ENCODE data around the gene CYP19A1.
"Not testable (repeated sequence)": the region's sequence is repeated elsewhere in the genome, so short reads cannot be mapped to it uniquely, and the experiment has no call there.

Gene CYP19A1

DNA sequence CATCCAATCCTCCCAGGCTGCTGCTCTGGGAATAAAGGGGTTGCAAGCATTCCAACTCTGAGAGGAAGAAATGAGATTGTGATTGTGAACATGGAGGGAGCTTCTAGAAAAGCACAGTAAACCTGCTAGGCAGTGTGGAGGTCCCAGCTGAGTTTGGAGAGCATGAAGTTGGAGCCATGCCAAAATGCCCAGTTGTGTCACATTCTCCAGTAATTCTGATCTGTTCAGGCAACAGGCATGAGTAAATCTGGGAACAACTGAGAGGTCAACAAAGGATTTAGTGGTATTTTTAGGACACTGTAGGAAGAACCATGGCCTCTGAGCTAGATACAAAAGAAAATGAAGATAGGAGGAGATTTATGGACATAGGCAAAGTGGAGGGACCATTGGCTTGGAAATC is 74.7 kb downstream of the CYP19A1 start:
- H3K4me3 ChIP-seq (replicated peaks in 1 of 2; ENCODE audit: low read depth in 2 of 2, low read length in 2 of 2) = no peak overlapping the region
- TF ChIP-seq CTCF (IDR thresholded peaks at IDR 0.05; ENCODE audit: low read depth, low read length) = no peak
- DNase-seq (ENCODE audit: low read depth in 2 of 2) = no peak

DNA sequence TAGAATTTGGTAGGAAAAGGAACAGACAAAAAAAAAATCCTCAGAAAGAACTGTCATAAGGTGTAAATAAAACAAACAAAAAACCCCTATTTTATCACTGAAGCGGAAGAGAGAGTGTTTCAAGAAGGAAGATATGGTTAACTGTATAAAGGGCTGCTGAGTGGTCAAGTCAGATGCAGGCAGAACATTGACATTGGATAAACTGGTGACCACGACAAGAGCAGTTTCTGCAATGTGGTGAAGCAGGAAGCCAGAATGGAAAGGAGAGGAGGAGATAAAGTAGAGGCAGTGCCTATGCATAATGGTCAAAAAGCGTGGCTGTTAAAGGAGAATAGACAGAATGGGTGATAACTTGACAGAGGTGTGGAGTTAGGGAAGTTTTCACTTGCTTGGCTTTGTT is 75.3 kb downstream of the CYP19A1 start:
- no peak for DNase-seq (ENCODE audit: low read depth in 2 of 2)
- TF ChIP-seq CTCF (IDR thresholded peaks at IDR 0.05; ENCODE audit: low read depth, low read length) = no peak
- no peak overlapping the region for H3K4me3 ChIP-seq (replicated peaks in 1 of 2; ENCODE audit: low read depth in 2 of 2, low read length in 2 of 2)

GRCh38 chr15:51262463-51262862 is 75.9 kb downstream of the CYP19A1 start:
- no peak overlapping the region for H3K4me3 ChIP-seq (replicated peaks in 1 of 2; ENCODE audit: low read depth in 2 of 2, low read length in 2 of 2)
- no peak for DNase-seq (ENCODE audit: low read depth in 2 of 2)
- TF ChIP-seq CTCF (IDR thresholded peaks at IDR 0.05; ENCODE audit: low read depth, low read length) = no peak

- not testable (repeated sequence) for H3K4me3 ChIP-seq (replicated peaks in 1 of 2; ENCODE audit: low read depth in 2 of 2, low read length in 2 of 2); DNase-seq (ENCODE audit: low read depth in 2 of 2)
These were observed 77.3 kb downstream of the CYP19A1 start for GRCh38 chr15:51261113-51261512.

DNA sequence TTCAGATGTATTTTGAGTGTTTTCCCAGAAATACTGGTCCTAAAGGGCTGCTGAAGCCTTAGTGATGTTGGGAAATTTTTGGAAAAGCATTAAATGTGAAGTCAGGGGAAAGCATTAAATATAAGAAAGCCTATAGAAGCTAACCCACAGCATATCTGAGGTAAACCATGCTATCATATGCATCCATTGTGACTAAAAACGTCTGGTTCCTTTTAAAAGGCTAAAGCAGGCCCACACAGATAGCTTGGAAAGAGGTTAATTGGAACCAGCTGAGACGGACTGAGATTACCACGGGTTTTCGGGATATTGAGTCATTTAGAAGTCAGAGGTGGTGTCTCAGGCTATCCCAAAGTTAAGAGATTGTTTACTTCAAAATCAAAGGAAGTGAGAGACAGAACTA is 78.2 kb downstream of the CYP19A1 start:
- DNase-seq (ENCODE audit: low read depth in 2 of 2) = peak; percentile 27 to 40
- no peak for TF ChIP-seq CTCF (IDR thresholded peaks at IDR 0.05; ENCODE audit: low read depth, low read length)
- no peak overlapping the region for H3K4me3 ChIP-seq (replicated peaks in 1 of 2; ENCODE audit: low read depth in 2 of 2, low read length in 2 of 2)

GRCh38 chr15:51255533-51255932 is 82.9 kb downstream of the CYP19A1 start:
- H3K4me3 ChIP-seq (replicated peaks in 1 of 2; ENCODE audit: low read depth in 2 of 2, low read length in 2 of 2) = no peak overlapping the region
- no peak for DNase-seq (ENCODE audit: low read depth in 2 of 2)
- TF ChIP-seq CTCF (IDR thresholded peaks at IDR 0.05; ENCODE audit: low read depth, low read length) = no peak

DNA sequence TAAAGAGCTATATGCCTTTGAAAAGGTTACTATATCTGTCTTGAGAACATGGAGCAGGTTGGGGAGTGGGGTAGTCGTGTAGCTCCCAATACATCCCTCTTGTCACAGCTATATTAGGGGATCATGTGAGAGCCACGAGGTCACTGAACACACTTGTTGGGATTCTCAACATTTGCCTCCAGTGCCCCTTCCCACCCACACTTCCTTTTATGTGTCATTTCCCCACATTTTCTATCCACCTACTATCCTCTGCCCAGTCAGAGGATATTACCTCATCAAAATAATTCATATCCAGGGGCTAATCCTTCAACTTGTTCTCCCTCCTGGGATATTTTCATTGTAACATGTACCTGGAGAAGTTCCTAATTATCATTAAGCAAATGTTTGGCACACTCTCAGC is 85.0 kb downstream of the CYP19A1 start:
- no peak overlapping the region for H3K4me3 ChIP-seq (replicated peaks in 1 of 2; ENCODE audit: low read depth in 2 of 2, low read length in 2 of 2)
- DNase-seq (ENCODE audit: low read depth in 2 of 2) = no peak
- TF ChIP-seq CTCF (IDR thresholded peaks at IDR 0.05; ENCODE audit: low read depth, low read length) = no peak

Data from cardiac fibroblast (primary cell).